ENCODE results near the gene PLA2G4A. TPM values are rescaled to one million over a fixed set of nuclear protein-coding genes. Genes with fewer than 3 reads are reported as not detected.

Gene PLA2G4A
- polyA plus RNA-seq, 1 donor: 15.9 TPM

- H3K27ac ChIP-seq (ENCODE audit: low read length): no peak overlapping the region
- H3K9me3 ChIP-seq (ENCODE audit: control insufficient read depth, low read depth, low read length): peaks cover 2% of the 10 kb centered on the region
- 80% methylated on average over 1 of the region's 2 CpGs for WGBS (ENCODE audit: insufficient coverage, low lambda C conversion rate)
- no peak overlapping the region for H3K4me3 ChIP-seq (ENCODE audit: low read length)
- H3K4me1 ChIP-seq (ENCODE audit: control insufficient read depth, insufficient read depth, low read length): no peaks in the 10 kb centered on the region
- no peaks in the 10 kb centered on the region for H3K27me3 ChIP-seq (ENCODE audit: control insufficient read depth, insufficient read depth, low read length)
- no peaks in the 10 kb centered on the region for H3K36me3 ChIP-seq (ENCODE audit: control insufficient read depth, insufficient read depth, low read length)
- no peak for DNase-seq
Observed at GRCh38 chr1:186888367-186888766, 59.6 kb downstream of the PLA2G4A start.

GRCh38 chr1:186892936-186893335 lies 64.2 kb downstream of the PLA2G4A start:
- H3K4me1 ChIP-seq (ENCODE audit: control insufficient read depth, insufficient read depth, low read length): no peaks in the 10 kb centered on the region
- H3K4me3 ChIP-seq (ENCODE audit: low read length): no peak overlapping the region
- no peaks in the 10 kb centered on the region for H3K27me3 ChIP-seq (ENCODE audit: control insufficient read depth, insufficient read depth, low read length)
- H3K36me3 ChIP-seq (ENCODE audit: control insufficient read depth, insufficient read depth, low read length): no peaks in the 10 kb centered on the region
- DNase-seq: no peak
- H3K9me3 ChIP-seq (ENCODE audit: control insufficient read depth, low read depth, low read length): no peaks in the 10 kb centered on the region
- H3K27ac ChIP-seq (ENCODE audit: low read length): no peak overlapping the region

- H3K27ac ChIP-seq (ENCODE audit: low read length): no peak overlapping the region
- DNase-seq: no peak
- no peaks in the 10 kb centered on the region for H3K4me1 ChIP-seq (ENCODE audit: control insufficient read depth, insufficient read depth, low read length)
- H3K27me3 ChIP-seq (ENCODE audit: control insufficient read depth, insufficient read depth, low read length): no peaks in the 10 kb centered on the region
- no peaks in the 10 kb centered on the region for H3K9me3 ChIP-seq (ENCODE audit: control insufficient read depth, low read depth, low read length)
- no peak overlapping the region for H3K4me3 ChIP-seq (ENCODE audit: low read length)
- H3K36me3 ChIP-seq (ENCODE audit: control insufficient read depth, insufficient read depth, low read length): no peaks in the 10 kb centered on the region
Observed at GRCh38 chr1:186894415-186894814, 65.7 kb downstream of the PLA2G4A start.

- Histone ChIP-seq H3K27ac (ENCODE audit: low read length) (no peak overlapping the region), H3K4me3 (ENCODE audit: low read length) (no peak overlapping the region), H3K9me3 (ENCODE audit: control insufficient read depth, low read depth, low read length) (no peaks in the 10 kb centered on the region), H3K27me3 (ENCODE audit: control insufficient read depth, insufficient read depth, low read length) (no peaks in the 10 kb centered on the region), H3K36me3 (ENCODE audit: control insufficient read depth, insufficient read depth, low read length) (no peaks in the 10 kb centered on the region), H3K4me1 (ENCODE audit: control insufficient read depth, insufficient read depth, low read length) (no peaks in the 10 kb centered on the region)
- no CpG with 5 or more reads among the region's 1 CpG for WGBS (ENCODE audit: insufficient coverage, low lambda C conversion rate)
- peak; percentile 12 to 38 for DNase-seq
Observed at GRCh38 chr1:186896211-186896610, 67.5 kb downstream of the PLA2G4A start.

- WGBS (ENCODE audit: insufficient coverage, low lambda C conversion rate): no CpG with 5 or more reads among the region's 3 CpGs
- H3K36me3 ChIP-seq (ENCODE audit: control insufficient read depth, insufficient read depth, low read length): no peaks in the 10 kb centered on the region
- no peaks in the 10 kb centered on the region for H3K27me3 ChIP-seq (ENCODE audit: control insufficient read depth, insufficient read depth, low read length)
- H3K4me3 ChIP-seq (ENCODE audit: low read length): no peak overlapping the region
- no peak overlapping the region for H3K27ac ChIP-seq (ENCODE audit: low read length)
- H3K4me1 ChIP-seq (ENCODE audit: control insufficient read depth, insufficient read depth, low read length): no peaks in the 10 kb centered on the region
- H3K9me3 ChIP-seq (ENCODE audit: control insufficient read depth, low read depth, low read length): no peaks in the 10 kb centered on the region
- DNase-seq: no peak
Observed at GRCh38 chr1:186897008-186897407, 68.3 kb downstream of the PLA2G4A start.

- H3K36me3 ChIP-seq (ENCODE audit: control insufficient read depth, insufficient read depth, low read length): no peaks in the 10 kb centered on the region
- H3K4me3 ChIP-seq (ENCODE audit: low read length): no peak overlapping the region
- WGBS (ENCODE audit: insufficient coverage, low lambda C conversion rate): no CpG with 5 or more reads among the region's 3 CpGs
- DNase-seq: no peak
- H3K9me3 ChIP-seq (ENCODE audit: control insufficient read depth, low read depth, low read length): no peaks in the 10 kb centered on the region
- no peak overlapping the region for H3K27ac ChIP-seq (ENCODE audit: low read length)
- no peaks in the 10 kb centered on the region for H3K4me1 ChIP-seq (ENCODE audit: control insufficient read depth, insufficient read depth, low read length)
- H3K27me3 ChIP-seq (ENCODE audit: control insufficient read depth, insufficient read depth, low read length): no peaks in the 10 kb centered on the region
Observed at GRCh38 chr1:186899577-186899976, 70.8 kb downstream of the PLA2G4A start.

GRCh38 chr1:186899977-186900376 lies 71.2 kb downstream of the PLA2G4A start:
- H3K27ac ChIP-seq (ENCODE audit: low read length): no peak overlapping the region
- H3K36me3 ChIP-seq (ENCODE audit: control insufficient read depth, insufficient read depth, low read length): no peaks in the 10 kb centered on the region
- WGBS (ENCODE audit: insufficient coverage, low lambda C conversion rate): no CpG with 5 or more reads among the region's 2 CpGs
- DNase-seq: no peak
- H3K9me3 ChIP-seq (ENCODE audit: control insufficient read depth, low read depth, low read length): no peaks in the 10 kb centered on the region
- H3K4me3 ChIP-seq (ENCODE audit: low read length): no peak overlapping the region
- no peaks in the 10 kb centered on the region for H3K4me1 ChIP-seq (ENCODE audit: control insufficient read depth, insufficient read depth, low read length)
- H3K27me3 ChIP-seq (ENCODE audit: control insufficient read depth, insufficient read depth, low read length): no peaks in the 10 kb centered on the region

- no peak overlapping the region for H3K27ac ChIP-seq (ENCODE audit: low read length)
- no peaks in the 10 kb centered on the region for H3K36me3 ChIP-seq (ENCODE audit: control insufficient read depth, insufficient read depth, low read length)
- H3K4me3 ChIP-seq (ENCODE audit: low read length): no peak overlapping the region
- WGBS (ENCODE audit: insufficient coverage, low lambda C conversion rate): 98% methylated on average over 3 of the region's 5 CpGs
- no peaks in the 10 kb centered on the region for H3K9me3 ChIP-seq (ENCODE audit: control insufficient read depth, low read depth, low read length)
- H3K4me1 ChIP-seq (ENCODE audit: control insufficient read depth, insufficient read depth, low read length): no peaks in the 10 kb centered on the region
- no peak for DNase-seq
- no peaks in the 10 kb centered on the region for H3K27me3 ChIP-seq (ENCODE audit: control insufficient read depth, insufficient read depth, low read length)
Observed at GRCh38 chr1:186900539-186901237, 71.9 kb downstream of the PLA2G4A start.

- no peaks in the 10 kb centered on the region for H3K27me3 ChIP-seq (ENCODE audit: control insufficient read depth, insufficient read depth, low read length)
- no peak for DNase-seq
- no peaks in the 10 kb centered on the region for H3K9me3 ChIP-seq (ENCODE audit: control insufficient read depth, low read depth, low read length)
- no peak overlapping the region for H3K4me3 ChIP-seq (ENCODE audit: low read length)
- H3K27ac ChIP-seq (ENCODE audit: low read length): no peak overlapping the region
- no peaks in the 10 kb centered on the region for H3K4me1 ChIP-seq (ENCODE audit: control insufficient read depth, insufficient read depth, low read length)
- H3K36me3 ChIP-seq (ENCODE audit: control insufficient read depth, insufficient read depth, low read length): no peaks in the 10 kb centered on the region
Observed at GRCh38 chr1:186901631-186902030, 72.9 kb downstream of the PLA2G4A start.

GRCh38 chr1:186903374-186904136 lies 74.8 kb downstream of the PLA2G4A start:
- no peak for DNase-seq
- Histone ChIP-seq H3K9me3 (ENCODE audit: control insufficient read depth, low read depth, low read length) (no peaks in the 10 kb centered on the region), H3K4me1 (ENCODE audit: control insufficient read depth, insufficient read depth, low read length) (no peaks in the 10 kb centered on the region), H3K27ac (ENCODE audit: low read length) (no peak overlapping the region), H3K36me3 (ENCODE audit: control insufficient read depth, insufficient read depth, low read length) (no peaks in the 10 kb centered on the region), H3K4me3 (ENCODE audit: low read length) (no peak overlapping the region), H3K27me3 (ENCODE audit: control insufficient read depth, insufficient read depth, low read length) (no peaks in the 10 kb centered on the region)
- WGBS (ENCODE audit: insufficient coverage, low lambda C conversion rate): no CpG with 5 or more reads among the region's 7 CpGs

GRCh38 chr1:186904361-186904760 lies 75.6 kb downstream of the PLA2G4A start:
- no peak overlapping the region for H3K27ac ChIP-seq (ENCODE audit: low read length)
- H3K9me3 ChIP-seq (ENCODE audit: control insufficient read depth, low read depth, low read length): no peaks in the 10 kb centered on the region
- H3K4me3 ChIP-seq (ENCODE audit: low read length): no peak overlapping the region
- no peaks in the 10 kb centered on the region for H3K27me3 ChIP-seq (ENCODE audit: control insufficient read depth, insufficient read depth, low read length)
- H3K4me1 ChIP-seq (ENCODE audit: control insufficient read depth, insufficient read depth, low read length): no peaks in the 10 kb centered on the region
- no CpG with 5 or more reads among the region's 3 CpGs for WGBS (ENCODE audit: insufficient coverage, low lambda C conversion rate)
- no peak for DNase-seq
- H3K36me3 ChIP-seq (ENCODE audit: control insufficient read depth, insufficient read depth, low read length): no peaks in the 10 kb centered on the region

Measured in large intestine (tissue), 3 donors.